HG03439 (cell line): ENCODE data around the gene NUP188.
A peak's percentile ranks its signal among the peaks of the same experiment; 100 is the strongest.

Source experiments
- ATAC-seq: cut with Tn5 transposase; IDR thresholded peaks from one replicate; pipeline ENCODE4 v1.9.1; 2021; ENCODE audit warnings: mild to moderate bottlenecking, moderate library complexity; ENCODE audit not compliant: unreplicated experiment

Gene NUP188

GRCh38 chr9:129007035-129007765, 59.7 kb downstream of the NUP188 start:
- ATAC-seq: no peak

- ATAC-seq: no peak
Measured at GRCh38 chr9:129007766-129008468, 60.4 kb downstream of the NUP188 start.

- ATAC-seq: no peak
Measured at GRCh38 chr9:129008469-129008965, 61.0 kb downstream of the NUP188 start.

- ATAC-seq: no peak
Measured at GRCh38 chr9:129008986-129009583, 61.6 kb downstream of the NUP188 start.

GRCh38 chr9:129009584-129010141, 62.2 kb downstream of the NUP188 start:
- no peak for ATAC-seq

GRCh38 chr9:129010267-129010975, 62.9 kb downstream of the NUP188 start:
- ATAC-seq: no peak

- no peak for ATAC-seq
Measured at GRCh38 chr9:129011170-129011569, 63.7 kb downstream of the NUP188 start.

- no peak for ATAC-seq
Measured at GRCh38 chr9:129011761-129012181, 64.3 kb downstream of the NUP188 start.

GRCh38 chr9:129012343-129012742, 64.8 kb downstream of the NUP188 start:
- no peak for ATAC-seq

- ATAC-seq: no peak
Measured at GRCh38 chr9:129012893-129013448, 65.5 kb downstream of the NUP188 start.

GRCh38 chr9:129013674-129014073, 66.2 kb downstream of the NUP188 start:
- ATAC-seq: no peak

GRCh38 chr9:129014124-129014523, 66.6 kb downstream of the NUP188 start:
- ATAC-seq: no peak

GRCh38 chr9:129014608-129015007, 67.1 kb downstream of the NUP188 start:
- ATAC-seq: no peak

- peak; percentile 56 for ATAC-seq
Measured at GRCh38 chr9:129021091-129021490, 73.6 kb downstream of the NUP188 start.

GRCh38 chr9:129022037-129022436, 74.5 kb downstream of the NUP188 start:
- no peak for ATAC-seq

GRCh38 chr9:129023036-129023907, 75.8 kb downstream of the NUP188 start:
- ATAC-seq: no peak

- ATAC-seq: no peak
Measured at GRCh38 chr9:129023908-129024233, 76.4 kb downstream of the NUP188 start.

GRCh38 chr9:129026442-129027223, 79.1 kb downstream of the NUP188 start:
- no peak for ATAC-seq

- peak; percentile 4 for ATAC-seq
Measured at GRCh38 chr9:129027224-129027684, 79.8 kb downstream of the NUP188 start.
